ENCODE results near the gene DCK. TPM values are rescaled to one million over a fixed set of nuclear protein-coding genes. Genes with fewer than 3 reads are reported as not detected.
A peak's percentile ranks its signal among the peaks of the same experiment; 100 is the strongest.

Gene DCK
- total RNA-seq, 1 donor from 2014 or later = 24.5 TPM

GRCh38 chr4:71074452-71075299 lies 81.2 kb downstream of the DCK start:
- peak in 1 of 2 donors; percentile 67 for DNase-seq (ENCODE audit: low spot score in 2 of 2)
- Histone ChIP-seq H3K9me3 (no peaks in the 10 kb centered on the region), H3K4me3 (peak overlapping the region; percentile 29 to 47), H3K27ac (peak overlapping the region; percentile 59 to 64), H3K4me1 (no peaks in the 10 kb centered on the region), H3K36me3 (no peaks in the 10 kb centered on the region), H3K27me3 (no peaks in the 10 kb centered on the region)
- no peak for TF ChIP-seq CTCF (IDR thresholded peaks at IDR 0.05)
- intact Hi-C loops (cut with DNase I) = loop anchor here (2.0 to 10.0 kb wide), 2 partner anchors 112 to 480 kb away; no protein-coding TSS in a partner anchor

Other genes starting within 250 kb of the DCK start
- gene GRSF1, start 153.8 kb upstream of the DCK start, total RNA-seq = 23.3 TPM
- gene MOB1B, start 91.3 kb upstream of the DCK start, total RNA-seq = 2.6 TPM